COR-L47 (cell line): Measurements from ENCODE around the gene IL31.
"Not testable (repeated sequence)": the region's sequence is repeated elsewhere in the genome, so short reads cannot be mapped to it uniquely, and the experiment has no call there.

Experiments used
- DNase-seq: peaks from one replicate; lab custom pipeline; 2025; lab: John Stamatoyannopoulos, UW

Gene IL31

GRCh38 chr12:122174155-122174845 is at the start of gene IL31:
IL31 (minus strand) TSS chr12:122174221; CDS start chr12:122174172, 49 bp downstream.
- DNase-seq: no peak

GRCh38 chr12:122216445-122216844 is 42.4 kb upstream of the IL31 start:
- no peak for DNase-seq

GRCh38 chr12:122215771-122216170 is 41.8 kb upstream of the IL31 start:
- DNase-seq: no peak

- DNase-seq: no peak
Observed at GRCh38 chr12:122208073-122208820, 34.2 kb upstream of the IL31 start.

GRCh38 chr12:122207391-122207790 is 33.4 kb upstream of the IL31 start:
- DNase-seq: no peak

GRCh38 chr12:122206976-122207375 is 33.0 kb upstream of the IL31 start:
- no peak for DNase-seq

GRCh38 chr12:122206111-122206881 is 32.3 kb upstream of the IL31 start:
- no peak for DNase-seq

- no peak for DNase-seq
Observed at GRCh38 chr12:122205053-122205925, 31.3 kb upstream of the IL31 start.

GRCh38 chr12:122204167-122205052 is 30.4 kb upstream of the IL31 start:
- DNase-seq: no peak

- DNase-seq: peak; percentile 67
Observed at GRCh38 chr12:122203301-122204166, 29.5 kb upstream of the IL31 start, which contains the start of gene B3GNT4. B3GNT4 (plus strand) TSS chr12:122203709; CDS start chr12:122204619, 910 bp downstream.

- not testable (repeated sequence) for DNase-seq
Observed at GRCh38 chr12:122202811-122203210, 28.8 kb upstream of the IL31 start.

GRCh38 chr12:122202017-122202416 is 28.0 kb upstream of the IL31 start:
- DNase-seq: no peak

GRCh38 chr12:122201381-122201780 is 27.4 kb upstream of the IL31 start:
- no peak for DNase-seq

GRCh38 chr12:122200541-122201175 is 26.6 kb upstream of the IL31 start:
- DNase-seq: no peak

- DNase-seq: no peak
Observed at GRCh38 chr12:122199484-122200355, 25.7 kb upstream of the IL31 start.

- DNase-seq: no peak
Observed at GRCh38 chr12:122197612-122197966, 23.6 kb upstream of the IL31 start.

GRCh38 chr12:122195405-122195804 is 21.4 kb upstream of the IL31 start:
- no peak for DNase-seq

GRCh38 chr12:122194804-122195203 is 20.8 kb upstream of the IL31 start:
- no peak for DNase-seq
